Endothelial cell of umbilical vein (primary cell): Measurements from ENCODE around the gene CRELD1. TPM values are rescaled to one million over a fixed set of nuclear protein-coding genes. Genes with fewer than 3 reads are reported as not detected.

Experiments
- BruUV-seq: library from RNA; stranded (reverse); fragments of 400-500 nt; replicated peaks from 2 replicates; lab custom pipeline; 2021; lab: Mats Ljungman, UMichigan
- CTCF ChIA-PET: fragments of 300-600, 350-600 bp; sonication (Branson Sonifier 250); formaldehyde crosslinking; loops from one replicate; lab custom pipeline; 2021; ENCODE audit warnings: antibody characterized with exemption, inconsistent platforms; lab: Charles Lee
- POLR2A ChIA-PET: fragments of 300-600, 350-600 bp; sonication (Branson Sonifier 250); formaldehyde crosslinking; loops from one replicate; lab custom pipeline; 2021; ENCODE audit warnings: antibody characterized with exemption, inconsistent platforms; lab: Charles Lee
- DNase-seq: peaks from one replicate; pipeline ENCODE4 v3.0.0-alpha.2; 2011; ENCODE audit warnings: low read depth, low spot score
- FAIRE-seq: peaks from 2 replicates; lab custom pipeline; 2011; peaks lifted over from hg19 to GRCh38; lab: Jason Lieb, UNC
- H2AFZ ChIP-seq: 2 replicates; pipeline ENCODE4 v1.6.0; 2012; ENCODE audit warnings: low read depth, low read length, control low read depth, inconsistent platforms
- H3K27ac ChIP-seq: 2 replicates; pipeline ENCODE4 v1.5.1; 2011; ENCODE audit warnings: low read depth, mild to moderate bottlenecking, control low read depth, low read length, moderate library complexity; ENCODE audit not compliant: insufficient read depth
- H3K27me3 ChIP-seq, 2 experiments: 2 replicates each; pipeline versions ENCODE4 v1.6.0 to v1.6.1; 2011; ENCODE audit warnings: low read length in 2 of 2, mixed read lengths in 1 of 2; ENCODE audit not compliant: control insufficient read depth in 2 of 2, insufficient read depth in 2 of 2
- H3K36me3 ChIP-seq, 2 experiments: 2 replicates in 1 of 2; 3 replicates in 1 of 2; pipeline ENCODE4 v1.5.1; 2011; ENCODE audit warnings: low read length in 2 of 2, mild to moderate bottlenecking in 1 of 2, moderate library complexity in 1 of 2; ENCODE audit not compliant: control insufficient read depth in 2 of 2, insufficient read depth in 2 of 2; ENCODE audit errors: extremely low read depth in 1 of 2
- H3K4me1 ChIP-seq: 3 replicates; pipeline ENCODE4 v1.5.1; 2011; ENCODE audit warnings: mild to moderate bottlenecking, low read length; ENCODE audit not compliant: control insufficient read depth, insufficient read depth; ENCODE audit errors: extremely low read depth
- H3K4me2 ChIP-seq: 2 replicates; pipeline ENCODE4 v1.6.1; 2011; ENCODE audit warnings: low read length, control low read depth, mixed read lengths; ENCODE audit not compliant: insufficient read depth
- H3K4me3 ChIP-seq, 3 experiments: fragments of 200-600 bp in 1 of 3; sonication (generic), shearing (Covaris generic) in 1 of 3; replicated peaks in 1 of 3; 2 replicates each; pipeline ENCODE4 v1.5.1; 2011 to 2016; ENCODE audit warnings: control low read depth in 3 of 3, low read length in 3 of 3, mild to moderate bottlenecking in 2 of 3, inconsistent platforms in 1 of 3, low read depth in 1 of 3, moderate library complexity in 1 of 3; ENCODE audit not compliant: insufficient read depth in 1 of 3
- H3K79me2 ChIP-seq: 2 replicates; pipeline ENCODE4 v1.6.0; 2012; ENCODE audit warnings: low read length, inconsistent platforms; ENCODE audit not compliant: control insufficient read depth, insufficient read depth
- H3K9ac ChIP-seq: replicated peaks from 2 replicates; pipeline ENCODE3; 2011; ENCODE audit warnings: low read length, control low read depth; ENCODE audit not compliant: insufficient read depth; ENCODE audit errors: extremely low read depth
- H3K9me1 ChIP-seq: replicated peaks from 3 replicates; pipeline ENCODE4 v1.6.0; 2011; ENCODE audit warnings: mild to moderate bottlenecking, low read length; ENCODE audit not compliant: control insufficient read depth, insufficient read depth; ENCODE audit errors: extremely low read depth
- H3K9me3 ChIP-seq: replicated peaks from 2 replicates; pipeline ENCODE4 v1.5.1; 2012; ENCODE audit warnings: low read length, inconsistent platforms; ENCODE audit not compliant: control insufficient read depth, insufficient read depth
- H4K20me1 ChIP-seq: replicated peaks from 2 replicates; pipeline ENCODE3; 2011; ENCODE audit warnings: mild to moderate bottlenecking, low read length; ENCODE audit not compliant: control insufficient read depth, insufficient read depth; ENCODE audit errors: extremely low read depth
- EZH2 ChIP-seq: IDR thresholded peaks from 2 replicates; pipeline ENCODE4 v1.6.1; 2012; ENCODE audit warnings: borderline replicate concordance, low read depth, mild to moderate bottlenecking, moderate library complexity, low read length, inconsistent platforms; ENCODE audit not compliant: severe bottlenecking
- FOS ChIP-seq: IDR thresholded peaks from 2 replicates; pipeline ENCODE4 v1.6.1; 2011; ENCODE audit warnings: mild to moderate bottlenecking, low read length, moderate library complexity, borderline replicate concordance; ENCODE audit not compliant: insufficient read depth
- GATA2 ChIP-seq: IDR thresholded peaks from 2 replicates; pipeline ENCODE4 v1.7.0; 2011; ENCODE audit warnings: low read depth, mild to moderate bottlenecking, moderate library complexity, mixed read lengths, low read length; ENCODE audit not compliant: insufficient read length, insufficient read depth
- JUN ChIP-seq: IDR thresholded peaks from 2 replicates; pipeline ENCODE4 v1.6.1; 2011; ENCODE audit warnings: borderline replicate concordance, low read depth; ENCODE audit not compliant: insufficient read length, insufficient read depth
- MYC ChIP-seq: IDR thresholded peaks from one replicate; pipeline ENCODE4 v1.6.1; 2011; ENCODE audit warnings: mild to moderate bottlenecking, low read depth, low read length
- POLR2A ChIP-seq: IDR thresholded peaks from 2 replicates; pipeline ENCODE4 v1.6.1; 2012; ENCODE audit warnings: low read depth, mild to moderate bottlenecking, control low read depth, low read length
- POLR2AphosphoS5 ChIP-seq: IDR thresholded peaks from 2 replicates; pipeline ENCODE4 v1.6.1; 2012; ENCODE audit warnings: low read depth, mild to moderate bottlenecking, control low read depth, low read length, moderate library complexity; ENCODE audit not compliant: insufficient read depth
- dilution Hi-C: fragments of 300-500 bp; cut with MboI; formaldehyde crosslinking; loops from one replicate; pipeline ENCODE4 v1.15.0; 2019; ENCODE audit warnings: low sequenced_read_pairs; ENCODE audit not compliant: extremely low pct_ligation_motif_present
- intact Hi-C: fragments of 100-400 bp; cut with micrococcal nuclease; formaldehyde crosslinking; loops from one replicate; pipeline ENCODE4 v1.10.0; 2022
- polyA plus RNA-seq, 4 experiments: library from polyadenylated mRNA; depleted of rRNA in 3 of 4; stranded (reverse) in 3 of 4; unstranded in 1 of 4; fragments of >200 nt; gene quantifications; 2 replicates each; pipeline versions ENCODE4 v1.2.1 to v1.2.3, GENCODE V29; 2011 to 2012; ENCODE audit warnings: missing spikeins in 1 of 4
- total RNA-seq: library from RNA; stranded (reverse); gene quantifications from 2 replicates; pipeline ENCODE4 v1.2.3, GENCODE V29; 2021
- TF ChIP-seq, protein P1 (sequence below): IDR thresholded peaks from 2 replicates; pipeline ENCODE4 v1.6.1; 2011; ENCODE audit not compliant: insufficient read depth, insufficient read length
- TF ChIP-seq, protein P2 (sequence below), 2 donors: IDR thresholded peaks; 1 replicate in 1 of 2; 2 replicates in 1 of 2; pipeline ENCODE4 v1.5.1; 2011; ENCODE audit warnings: low read length in 2 of 2, mild to moderate bottlenecking in 2 of 2, moderate library complexity in 2 of 2, control low read depth in 1 of 2, inconsistent platforms in 1 of 2, low read depth in 1 of 2; ENCODE audit not compliant: insufficient read depth in 1 of 2; ENCODE audit errors: extremely low read depth in 1 of 2

CRELD1 gene
- total and polyA plus RNA-seq, 2 donors (not counting 3 experiments of a cell fraction or from before 2014, with no cell fraction given) = 21.6 to 43.9 TPM

DNA sequence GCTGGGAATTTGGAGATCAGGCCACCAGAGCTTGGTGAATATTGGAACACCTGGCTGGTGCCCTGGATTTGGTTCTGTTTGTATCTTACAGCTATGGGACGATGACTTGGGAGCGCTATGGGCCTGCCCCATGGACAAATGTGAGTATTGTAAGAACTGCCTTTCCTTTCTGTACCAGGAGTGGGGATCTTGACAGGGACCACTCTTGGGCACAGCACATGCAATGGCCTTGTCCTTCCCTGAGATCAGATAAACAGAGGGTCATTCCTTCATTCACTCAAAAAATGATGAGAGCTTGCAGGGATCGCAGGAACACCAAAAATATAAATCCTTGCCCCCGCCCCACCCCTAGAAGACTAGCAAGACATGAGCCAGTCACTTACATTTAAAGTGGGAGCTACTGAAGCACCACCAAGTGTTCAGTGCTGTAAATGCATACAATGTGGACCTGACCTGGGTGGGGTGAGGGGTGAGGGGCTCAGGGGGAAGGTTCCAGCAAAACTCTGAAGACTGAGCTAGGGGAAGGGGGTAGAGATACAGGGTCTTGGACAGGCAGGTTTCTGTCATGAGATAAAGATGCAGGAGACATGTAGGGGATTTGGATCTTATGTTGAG is 2.7 kb upstream of the CRELD1 start:
- Histone ChIP-seq H3K27me3 (no peaks in the 10 kb centered on the region), H3K9ac (no peak overlapping the region), H2AFZ (no peak overlapping the region), H3K36me3 (peaks cover 0 to 4% of the 10 kb centered on the region in 2 experiments), H3K9me3 (no peaks in the 10 kb centered on the region), H3K4me3 (no peak overlapping the region), H3K4me2 (no peak overlapping the region), H3K79me2 (no peaks in the 10 kb centered on the region), H3K4me1 (peaks cover 16% of the 10 kb centered on the region), H4K20me1 (no peaks in the 10 kb centered on the region), H3K27ac (no peak overlapping the region), H3K9me1 (no peaks in the 10 kb centered on the region)
- TF ChIP-seq JUN = no peak
- no peak for TF ChIP-seq FOS
- TF ChIP-seq POLR2A = no peak
- TF ChIP-seq, protein P1, sequence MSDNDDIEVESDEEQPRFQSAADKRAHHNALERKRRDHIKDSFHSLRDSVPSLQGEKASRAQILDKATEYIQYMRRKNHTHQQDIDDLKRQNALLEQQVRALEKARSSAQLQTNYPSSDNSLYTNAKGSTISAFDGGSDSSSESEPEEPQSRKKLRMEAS = no peak
- no peak for TF ChIP-seq EZH2
- no peak for TF ChIP-seq GATA2
- TF ChIP-seq MYC = no peak
- TF ChIP-seq, protein P2, sequence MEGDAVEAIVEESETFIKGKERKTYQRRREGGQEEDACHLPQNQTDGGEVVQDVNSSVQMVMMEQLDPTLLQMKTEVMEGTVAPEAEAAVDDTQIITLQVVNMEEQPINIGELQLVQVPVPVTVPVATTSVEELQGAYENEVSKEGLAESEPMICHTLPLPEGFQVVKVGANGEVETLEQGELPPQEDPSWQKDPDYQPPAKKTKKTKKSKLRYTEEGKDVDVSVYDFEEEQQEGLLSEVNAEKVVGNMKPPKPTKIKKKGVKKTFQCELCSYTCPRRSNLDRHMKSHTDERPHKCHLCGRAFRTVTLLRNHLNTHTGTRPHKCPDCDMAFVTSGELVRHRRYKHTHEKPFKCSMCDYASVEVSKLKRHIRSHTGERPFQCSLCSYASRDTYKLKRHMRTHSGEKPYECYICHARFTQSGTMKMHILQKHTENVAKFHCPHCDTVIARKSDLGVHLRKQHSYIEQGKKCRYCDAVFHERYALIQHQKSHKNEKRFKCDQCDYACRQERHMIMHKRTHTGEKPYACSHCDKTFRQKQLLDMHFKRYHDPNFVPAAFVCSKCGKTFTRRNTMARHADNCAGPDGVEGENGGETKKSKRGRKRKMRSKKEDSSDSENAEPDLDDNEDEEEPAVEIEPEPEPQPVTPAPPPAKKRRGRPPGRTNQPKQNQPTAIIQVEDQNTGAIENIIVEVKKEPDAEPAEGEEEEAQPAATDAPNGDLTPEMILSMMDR (IDR thresholded peaks at IDR 0.05; ENCODE audit: extremely low read depth in 1 of 2, insufficient read depth in 1 of 2, low read depth in 1 of 2, low read length in 2 of 2) = no peak
- TF ChIP-seq POLR2AphosphoS5 = no peak
- intact Hi-C loops (loop anchor here (5.0 to 10.0 kb wide), 4 partner anchors 39 to 804 kb away; partner anchors contain the start of gene JAGN1), dilution Hi-C loops (no loop called here)
- CTCF ChIA-PET = interaction anchor here (0.6 to 4.0 kb wide), 17 partner anchors 10 to 808 kb away, joined by 3 to 105 read pairs (median 4); partner anchors contain the start of genes IL17RC, IL17RE, JAGN1 and RPUSD3
- no peak for DNase-seq
- no TSS peak for BruUV-seq
- POLR2A ChIA-PET = no interaction called here
- no peak for FAIRE-seq
